HCT116 (cell line): ENCODE data around the gene TMEM229A. TPM values are rescaled to one million over a fixed set of nuclear protein-coding genes. Genes with fewer than 3 reads are reported as not detected.

ENCODE experiments used
- ATAC-seq: fragments of 200-7000 bp; cut with Tn5 transposase; 2 replicates; pipeline ENCODE4 v1.9.1; 2020; ENCODE audit warnings: mild to moderate bottlenecking, moderate library complexity
- BruUV-seq: library from RNA; stranded (reverse); fragments of 400-500 nt; replicated peaks from 2 replicates; lab custom pipeline; 2021; lab: Mats Ljungman, UMichigan
- CTCF ChIA-PET: fragments of 300-600 bp; sonication (Branson Sonifier 250); formaldehyde crosslinking; loops from one replicate; lab custom pipeline; 2021; ENCODE audit warnings: antibody characterized with exemption; lab: Charles Lee
- POLR2A ChIA-PET: fragments of 300-600, 350-600 bp; sonication (Branson Sonifier 250); formaldehyde crosslinking; loops from one replicate; lab custom pipeline; 2021; ENCODE audit warnings: antibody characterized with exemption; lab: Charles Lee
- RAD21 ChIA-PET, 2 experiments: fragments of 300-600 bp; sonication (Branson Sonifier 250); formaldehyde crosslinking; loops; one replicate each; lab custom pipeline; 2023; ENCODE audit warnings: low total read pairs in 2 of 2; ENCODE audit not compliant: uncharacterized antibody in 2 of 2, unreplicated experiment in 2 of 2, low non-redundant PET in 1 of 2; lab: Charles Lee
- DNase-seq: peaks from one replicate; pipeline ENCODE4 v3.0.0-alpha.2; 2010; ENCODE audit warnings: low read depth, low spot score
- H2AFZ ChIP-seq: fragments of 200-600 bp; shearing (Covaris generic), sonication (generic); 2 replicates; pipeline ENCODE4 v1.6.1; 2017; ENCODE audit warnings: low read depth, mixed run types, mixed read lengths, antibody characterized with exemption, low read length; ENCODE audit not compliant: poor library complexity, severe bottlenecking
- H3K27ac ChIP-seq: 2 replicates; pipeline ENCODE4 v1.5.1; 2012; ENCODE audit warnings: low read depth, low read length
- H3K27me3 ChIP-seq: fragments of 200-600 bp; sonication (generic); 2 replicates; pipeline ENCODE4 v1.6.1; 2016; ENCODE audit warnings: mixed run types, low read length, mixed read lengths; ENCODE audit not compliant: insufficient read depth
- H3K36me3 ChIP-seq, 2 experiments: fragments of 200-500 bp in 1 of 2; fragments of 200-600 bp in 1 of 2; sonication (Bioruptor generic) in 1 of 2; sonication (generic) in 1 of 2; 2 replicates each; pipeline versions ENCODE4 v1.5.1 to v1.6.1; 2014 to 2016; ENCODE audit warnings: low read length in 2 of 2, inconsistent platforms in 1 of 2, mixed read lengths in 1 of 2, mixed run types in 1 of 2; ENCODE audit not compliant: insufficient read depth in 2 of 2, control insufficient read depth in 1 of 2
- H3K4me1 ChIP-seq, 2 experiments: fragments of 200-600 bp in 1 of 2; sonication (generic) in 1 of 2; 2 replicates each; pipeline versions ENCODE4 v1.5.1 to v1.6.1; 2012 to 2017; ENCODE audit warnings: low read length in 2 of 2, inconsistent platforms in 1 of 2, mild to moderate bottlenecking in 1 of 2, mixed read lengths in 1 of 2, mixed run types in 1 of 2, moderate library complexity in 1 of 2; ENCODE audit not compliant: insufficient read depth in 2 of 2, control insufficient read depth in 1 of 2
- H3K4me2 ChIP-seq: fragments of 200-600 bp; sonication (generic); 2 replicates; pipeline ENCODE4 v1.6.1; 2017; ENCODE audit warnings: mixed run types, low read length, mixed read lengths
- H3K4me3 ChIP-seq, 2 experiments: fragments of 200-600 bp in 1 of 2; sonication (generic) in 1 of 2; replicated peaks in 1 of 2; 2 replicates each; pipeline ENCODE4 v1.5.1; 2011 to 2016; ENCODE audit warnings: low read length in 2 of 2, control low read depth in 1 of 2, low read depth in 1 of 2, mild to moderate bottlenecking in 1 of 2, mixed read lengths in 1 of 2, mixed run types in 1 of 2
- H3K79me2 ChIP-seq: fragments of 200-600 bp; sonication (generic); 2 replicates; pipeline ENCODE4 v1.6.1; 2017; ENCODE audit warnings: mild to moderate bottlenecking, mixed run types, low read length, moderate library complexity, mixed read lengths; ENCODE audit not compliant: insufficient read depth
- H3K9ac ChIP-seq: fragments of 200-600 bp; sonication (generic); 2 replicates; pipeline ENCODE4 v1.6.1; 2016; ENCODE audit warnings: low read length, mixed read lengths
- H3K9me2 ChIP-seq: fragments of 200-600 bp; sonication (generic), shearing (Covaris generic); 2 replicates; pipeline ENCODE4 v1.6.1; 2017; ENCODE audit warnings: mixed run types, mild to moderate bottlenecking, moderate library complexity; ENCODE audit not compliant: insufficient read depth
- H3K9me3 ChIP-seq, 2 experiments: fragments of 200-500 bp in 1 of 2; fragments of 200-600 bp in 1 of 2; sonication (Bioruptor generic) in 1 of 2; sonication (generic) in 1 of 2; 2 replicates each; pipeline ENCODE4 v1.6.1; 2014 to 2017; ENCODE audit warnings: low read length in 2 of 2, mixed read lengths in 2 of 2, inconsistent platforms in 1 of 2, low read depth in 1 of 2, mild to moderate bottlenecking in 1 of 2, mixed run types in 1 of 2, moderate library complexity in 1 of 2; ENCODE audit not compliant: control insufficient read depth in 1 of 2, insufficient read depth in 1 of 2
- H4K20me1 ChIP-seq: fragments of 200-600 bp; sonication (generic), shearing (Covaris generic); 2 replicates; pipeline ENCODE4 v1.6.1; 2017; ENCODE audit warnings: mixed run types, mild to moderate bottlenecking, moderate library complexity; ENCODE audit not compliant: insufficient read depth
- EGR1 ChIP-seq: IDR thresholded peaks from 2 replicates; pipeline ENCODE4 v1.6.1; 2012; ENCODE audit warnings: low read depth
- EZH2 ChIP-seq: fragments of 200-600 bp; sonication (generic); IDR thresholded peaks from 2 replicates; pipeline ENCODE4 v1.6.1; 2017; ENCODE audit warnings: antibody characterized with exemption, mixed run types
- EZH2phosphoT487 ChIP-seq: fragments of 200-600 bp; IDR thresholded peaks from 2 replicates; pipeline ENCODE4 v1.6.1; 2018; ENCODE audit warnings: antibody characterized with exemption, borderline replicate concordance
- JUND ChIP-seq: IDR thresholded peaks from 2 replicates; pipeline ENCODE4 v1.6.1; 2012
- RAD21 ChIP-seq: IDR thresholded peaks from 2 replicates; pipeline ENCODE4 v1.6.1; 2012; ENCODE audit warnings: low read depth, mild to moderate bottlenecking
- SIN3A ChIP-seq: IDR thresholded peaks from 2 replicates; pipeline ENCODE4 v1.6.1; 2012; ENCODE audit warnings: low read depth
- SRF ChIP-seq: IDR thresholded peaks from 2 replicates; pipeline ENCODE4 v1.6.1; 2012; ENCODE audit warnings: low read depth
- YY1 ChIP-seq: IDR thresholded peaks from 2 replicates; pipeline ENCODE4 v1.6.1; 2011; ENCODE audit warnings: low read length, low read depth, moderate library complexity, mild to moderate bottlenecking; ENCODE audit not compliant: insufficient replicate concordance; ENCODE audit errors: extremely low read depth
- ZFX ChIP-seq: fragments of 450-650 bp; IDR thresholded peaks from 2 replicates; pipeline ENCODE4 v1.6.1; 2017
- intact Hi-C: fragments of 100-400 bp; cut with micrococcal nuclease; formaldehyde crosslinking; loops from 2 replicates; pipeline ENCODE4 v1.10.0; 2022
- total RNA-seq: library from RNA; stranded (reverse); gene quantifications from one replicate; pipeline ENCODE4 v1.2.1, GENCODE V29; 2021; ENCODE audit not compliant: unreplicated experiment
- TF ChIP-seq, protein P1 (sequence below): IDR thresholded peaks from 2 replicates; pipeline ENCODE4 v1.6.1; 2012; ENCODE audit warnings: low read depth
- TF ChIP-seq, protein P2 (sequence below): IDR thresholded peaks from 2 replicates; pipeline ENCODE4 v1.6.1; 2012
- TF ChIP-seq, protein P3 (sequence below), 3 experiments: fragments of 200-600 bp in 1 of 3; sonication (generic) in 1 of 3; IDR thresholded peaks in 2 of 3; conservative IDR thresholded peaks in 1 of 3; 2 replicates each; pipeline ENCODE4 v1.5.1; 2012 to 2017; ENCODE audit warnings: low read depth in 2 of 3, low read length in 2 of 3, antibody characterized with exemption in 1 of 3, borderline replicate concordance in 1 of 3, control low read depth in 1 of 3, mild to moderate bottlenecking in 1 of 3, mixed read lengths in 1 of 3, mixed run types in 1 of 3, moderate library complexity in 1 of 3; ENCODE audit not compliant: insufficient read depth in 1 of 3

The TMEM229A gene
- total RNA-seq, 1 experiment from 2014 or later = not detected

DNA sequence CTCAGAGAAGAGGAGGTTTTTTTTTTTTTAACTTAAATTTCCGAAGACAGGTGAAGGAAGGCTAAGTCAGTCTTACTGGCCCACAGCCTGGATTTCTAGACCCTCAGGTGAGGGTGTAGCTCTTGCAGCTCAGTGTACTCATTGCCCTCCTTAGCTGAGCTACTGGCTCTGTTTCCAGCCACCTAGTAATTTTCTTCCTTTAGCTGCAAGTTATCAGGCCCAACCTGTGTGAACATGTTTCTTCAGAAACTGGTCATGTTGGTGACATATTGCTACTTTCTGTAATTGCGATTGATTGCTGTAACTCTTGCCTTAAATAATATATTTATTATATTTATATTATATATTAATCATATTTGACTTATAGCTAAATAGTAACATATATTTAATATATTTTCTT lies 10.0 kb upstream of the TMEM229A start:
- H3K79me2 ChIP-seq = no peaks in the 10 kb centered on the region
- H3K36me3 ChIP-seq = no peaks in the 10 kb centered on the region
- POLR2A ChIA-PET = no interaction called here
- no peak overlapping the region for H3K4me3 ChIP-seq
- RAD21 ChIA-PET = no interaction called here
- no peak overlapping the region for H3K9ac ChIP-seq
- H3K9me2 ChIP-seq = no peaks in the 10 kb centered on the region
- H3K4me2 ChIP-seq = no peak overlapping the region
- intact Hi-C loops = no loop called here
- no peaks in the 10 kb centered on the region for H3K9me3 ChIP-seq
- no peak for DNase-seq
- TF ChIP-seq, protein P1, sequence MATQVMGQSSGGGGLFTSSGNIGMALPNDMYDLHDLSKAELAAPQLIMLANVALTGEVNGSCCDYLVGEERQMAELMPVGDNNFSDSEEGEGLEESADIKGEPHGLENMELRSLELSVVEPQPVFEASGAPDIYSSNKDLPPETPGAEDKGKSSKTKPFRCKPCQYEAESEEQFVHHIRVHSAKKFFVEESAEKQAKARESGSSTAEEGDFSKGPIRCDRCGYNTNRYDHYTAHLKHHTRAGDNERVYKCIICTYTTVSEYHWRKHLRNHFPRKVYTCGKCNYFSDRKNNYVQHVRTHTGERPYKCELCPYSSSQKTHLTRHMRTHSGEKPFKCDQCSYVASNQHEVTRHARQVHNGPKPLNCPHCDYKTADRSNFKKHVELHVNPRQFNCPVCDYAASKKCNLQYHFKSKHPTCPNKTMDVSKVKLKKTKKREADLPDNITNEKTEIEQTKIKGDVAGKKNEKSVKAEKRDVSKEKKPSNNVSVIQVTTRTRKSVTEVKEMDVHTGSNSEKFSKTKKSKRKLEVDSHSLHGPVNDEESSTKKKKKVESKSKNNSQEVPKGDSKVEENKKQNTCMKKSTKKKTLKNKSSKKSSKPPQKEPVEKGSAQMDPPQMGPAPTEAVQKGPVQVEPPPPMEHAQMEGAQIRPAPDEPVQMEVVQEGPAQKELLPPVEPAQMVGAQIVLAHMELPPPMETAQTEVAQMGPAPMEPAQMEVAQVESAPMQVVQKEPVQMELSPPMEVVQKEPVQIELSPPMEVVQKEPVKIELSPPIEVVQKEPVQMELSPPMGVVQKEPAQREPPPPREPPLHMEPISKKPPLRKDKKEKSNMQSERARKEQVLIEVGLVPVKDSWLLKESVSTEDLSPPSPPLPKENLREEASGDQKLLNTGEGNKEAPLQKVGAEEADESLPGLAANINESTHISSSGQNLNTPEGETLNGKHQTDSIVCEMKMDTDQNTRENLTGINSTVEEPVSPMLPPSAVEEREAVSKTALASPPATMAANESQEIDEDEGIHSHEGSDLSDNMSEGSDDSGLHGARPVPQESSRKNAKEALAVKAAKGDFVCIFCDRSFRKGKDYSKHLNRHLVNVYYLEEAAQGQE = no peak
- no peak for TF ChIP-seq SRF
- no peak for TF ChIP-seq EZH2phosphoT487
- no peak for TF ChIP-seq ZFX
- no peak for TF ChIP-seq YY1
- TF ChIP-seq, protein P2, sequence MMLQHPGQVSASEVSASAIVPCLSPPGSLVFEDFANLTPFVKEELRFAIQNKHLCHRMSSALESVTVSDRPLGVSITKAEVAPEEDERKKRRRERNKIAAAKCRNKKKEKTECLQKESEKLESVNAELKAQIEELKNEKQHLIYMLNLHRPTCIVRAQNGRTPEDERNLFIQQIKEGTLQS = no peak
- TF ChIP-seq EZH2 = no peak
- no peak for TF ChIP-seq JUND
- TF ChIP-seq EGR1 = no peak
- TF ChIP-seq RAD21 = no peak
- no peak for TF ChIP-seq SIN3A
- TF ChIP-seq, protein P3, sequence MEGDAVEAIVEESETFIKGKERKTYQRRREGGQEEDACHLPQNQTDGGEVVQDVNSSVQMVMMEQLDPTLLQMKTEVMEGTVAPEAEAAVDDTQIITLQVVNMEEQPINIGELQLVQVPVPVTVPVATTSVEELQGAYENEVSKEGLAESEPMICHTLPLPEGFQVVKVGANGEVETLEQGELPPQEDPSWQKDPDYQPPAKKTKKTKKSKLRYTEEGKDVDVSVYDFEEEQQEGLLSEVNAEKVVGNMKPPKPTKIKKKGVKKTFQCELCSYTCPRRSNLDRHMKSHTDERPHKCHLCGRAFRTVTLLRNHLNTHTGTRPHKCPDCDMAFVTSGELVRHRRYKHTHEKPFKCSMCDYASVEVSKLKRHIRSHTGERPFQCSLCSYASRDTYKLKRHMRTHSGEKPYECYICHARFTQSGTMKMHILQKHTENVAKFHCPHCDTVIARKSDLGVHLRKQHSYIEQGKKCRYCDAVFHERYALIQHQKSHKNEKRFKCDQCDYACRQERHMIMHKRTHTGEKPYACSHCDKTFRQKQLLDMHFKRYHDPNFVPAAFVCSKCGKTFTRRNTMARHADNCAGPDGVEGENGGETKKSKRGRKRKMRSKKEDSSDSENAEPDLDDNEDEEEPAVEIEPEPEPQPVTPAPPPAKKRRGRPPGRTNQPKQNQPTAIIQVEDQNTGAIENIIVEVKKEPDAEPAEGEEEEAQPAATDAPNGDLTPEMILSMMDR (IDR thresholded peaks at IDR 0.05 in 2 of 3, conservative IDR thresholded peaks at IDR 0.05 in 1 of 3; ENCODE audit: borderline replicate concordance in 1 of 3, insufficient read depth in 1 of 3, low read depth in 2 of 3, low read length in 2 of 3) = no peak
- TF ChIP-seq, all 23 proteins: peak for 0
- Histone ChIP-seq H2AFZ (no peak overlapping the region), H4K20me1 (no peaks in the 10 kb centered on the region), H3K27ac (no peak overlapping the region), H3K27me3 (no peaks in the 10 kb centered on the region), H3K4me1 (no peaks in the 10 kb centered on the region)
- ATAC-seq = no peak
- CTCF ChIA-PET = no interaction called here
- no TSS peak for BruUV-seq
